Bronchial epithelial cell (primary cell): Measurements from ENCODE around the gene KCNN4. TPM values are rescaled to one million over a fixed set of nuclear protein-coding genes. Genes with fewer than 3 reads are reported as not detected.
A peak's percentile ranks its signal among the peaks of the same experiment; 100 is the strongest.

Experiments used
- DNase-seq: peaks from one replicate; pipeline ENCODE4 v3.0.0-alpha.2; 2010; ENCODE audit warnings: low read depth
- FAIRE-seq: peaks from 2 replicates; lab custom pipeline; 2011; peaks lifted over from hg19 to GRCh38; lab: Jason Lieb, UNC
- H3K27me3 ChIP-seq: 2 replicates; pipeline ENCODE4 v1.5.1; 2011; ENCODE audit warnings: low read length; ENCODE audit not compliant: control insufficient read depth, insufficient read depth
- H3K36me3 ChIP-seq: 2 replicates; pipeline ENCODE4 v1.5.1; 2011; ENCODE audit warnings: low read length; ENCODE audit not compliant: control insufficient read depth, insufficient read depth
- H3K4me3 ChIP-seq: 2 replicates; pipeline ENCODE4 v1.5.1; 2011; ENCODE audit warnings: mild to moderate bottlenecking, low read depth, low read length, control low read depth
- CTCF ChIP-seq: IDR thresholded peaks from 2 replicates; pipeline ENCODE4 v1.5.1; 2011; ENCODE audit warnings: mild to moderate bottlenecking, moderate library complexity, low read length, control low read depth, inconsistent platforms; ENCODE audit not compliant: insufficient read depth, severe bottlenecking
- total RNA-seq: library from RNA; depleted of rRNA; stranded (reverse); fragments of >200 nt; gene quantifications from 2 replicates; pipeline ENCODE4 v1.2.1, GENCODE V29; 2014

KCNN4 gene
- total RNA-seq, 1 donor from 2014 or later: 9.7 TPM

GRCh38 chr19:43783636-43784035 is 2.9 kb upstream of the KCNN4 start:
- FAIRE-seq: no peak

DNA sequence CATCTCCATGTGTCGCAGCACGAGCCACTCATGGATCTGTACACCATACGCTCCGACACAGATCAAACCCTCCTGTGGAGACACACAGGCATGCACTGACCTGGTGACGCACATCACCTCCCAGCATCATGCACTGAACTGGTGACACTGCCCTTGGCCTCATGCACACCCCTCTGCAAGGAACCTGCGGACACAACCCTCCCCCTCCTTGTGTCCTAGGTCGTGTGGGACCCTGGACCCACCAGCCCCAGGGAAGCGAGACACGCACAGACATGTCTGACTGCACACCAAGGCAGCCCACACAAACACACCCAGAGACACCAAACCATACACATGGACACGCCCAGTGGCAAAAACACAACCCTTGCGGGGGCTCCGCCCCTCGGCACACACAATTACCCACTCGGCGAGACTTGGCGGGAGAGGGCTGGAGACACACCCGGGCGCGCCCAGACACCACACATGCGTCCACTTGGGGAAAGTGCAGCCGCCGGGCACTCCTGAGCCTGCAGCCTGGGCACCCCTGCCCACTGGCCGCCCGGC is 2.0 kb upstream of the KCNN4 start:
- no peak for FAIRE-seq
- TF ChIP-seq CTCF: no peak
- no peak overlapping the region for H3K4me3 ChIP-seq
- no peaks in the 10 kb centered on the region for H3K27me3 ChIP-seq
- H3K36me3 ChIP-seq: no peaks in the 10 kb centered on the region
- no peak for DNase-seq

More at GRCh38 chr19:43783636-43784035, 2.9 kb upstream of the KCNN4 start:
- no peaks in the 10 kb centered on the region for H3K36me3 ChIP-seq
- DNase-seq: no peak
- no peak for TF ChIP-seq CTCF
- H3K27me3 ChIP-seq: no peaks in the 10 kb centered on the region
- H3K4me3 ChIP-seq: no peak overlapping the region

DNA sequence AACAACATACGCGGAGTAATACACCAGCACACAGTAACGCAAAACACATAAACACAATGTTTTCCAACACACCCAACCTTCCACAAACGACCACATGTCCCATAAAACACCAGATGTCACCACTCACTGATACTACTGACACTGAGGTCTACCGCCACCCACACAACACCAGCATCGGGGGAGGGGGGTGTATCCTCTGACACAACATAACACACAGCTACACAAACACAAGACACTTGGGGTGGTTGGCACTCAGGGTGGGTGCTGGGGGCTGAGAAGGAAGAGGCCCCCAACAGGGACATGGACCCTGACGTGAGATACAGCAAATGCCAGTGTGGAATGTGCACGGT is 1.5 kb upstream of the KCNN4 start:
- FAIRE-seq (no peak), DNase-seq (no peak)
- no peaks in the 10 kb centered on the region for H3K27me3 ChIP-seq
- H3K4me3 ChIP-seq: no peak overlapping the region
- no peaks in the 10 kb centered on the region for H3K36me3 ChIP-seq
- TF ChIP-seq CTCF: no peak

DNA sequence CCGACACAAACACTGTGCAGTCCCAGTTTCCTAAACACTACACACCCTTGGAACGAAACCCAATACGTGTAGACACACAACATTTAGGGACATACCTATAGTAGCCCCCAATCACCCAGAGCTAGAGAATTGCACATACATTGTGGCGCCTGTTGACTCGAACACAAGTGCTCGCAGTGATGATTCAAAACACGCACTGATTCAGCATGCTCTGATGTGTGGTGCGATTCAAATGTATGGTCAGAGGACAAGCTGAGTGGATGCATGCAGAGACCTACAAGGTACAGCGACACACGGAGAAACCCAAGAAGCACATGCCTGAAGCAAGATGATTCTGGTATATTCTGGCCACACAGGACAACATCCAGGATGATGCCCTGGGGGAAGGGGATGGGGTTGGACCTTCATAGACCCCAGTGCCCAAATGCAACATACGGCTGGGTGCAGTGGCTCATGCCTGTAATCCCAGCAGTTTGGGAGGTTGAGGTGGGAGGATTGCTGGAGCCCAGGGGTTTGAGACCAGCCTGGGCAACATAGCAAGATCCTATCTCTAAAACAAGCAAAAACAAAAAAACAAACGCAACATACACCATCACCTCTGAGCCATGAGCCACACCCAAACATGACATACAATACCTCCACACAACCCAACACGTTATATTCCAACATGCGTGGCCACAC is 997 bp upstream of the KCNN4 start:
- no peak overlapping the region for H3K4me3 ChIP-seq

GRCh38 chr19:43779820-43780219 is 953 bp downstream of the KCNN4 start:
- FAIRE-seq (no peak), DNase-seq (no peak)
- peak; percentile 41 for TF ChIP-seq CTCF

More for the DNA sequence above, 997 bp upstream of the KCNN4 start:
- FAIRE-seq: no peak
- Histone ChIP-seq H3K36me3 (no peaks in the 10 kb centered on the region), H3K27me3 (no peaks in the 10 kb centered on the region)
- peak; percentile 48 for DNase-seq
- TF ChIP-seq CTCF: no peak

More at GRCh38 chr19:43779820-43780219, 953 bp downstream of the KCNN4 start:
- Histone ChIP-seq H3K27me3 (no peaks in the 10 kb centered on the region), H3K36me3 (no peaks in the 10 kb centered on the region), H3K4me3 (no peak overlapping the region)
